ENCODE measurements around the gene SSX2IP.
"Not testable (repeated sequence)": the region's sequence is repeated elsewhere in the genome, so short reads cannot be mapped to it uniquely, and the experiment has no call there.

Gene SSX2IP

DNA sequence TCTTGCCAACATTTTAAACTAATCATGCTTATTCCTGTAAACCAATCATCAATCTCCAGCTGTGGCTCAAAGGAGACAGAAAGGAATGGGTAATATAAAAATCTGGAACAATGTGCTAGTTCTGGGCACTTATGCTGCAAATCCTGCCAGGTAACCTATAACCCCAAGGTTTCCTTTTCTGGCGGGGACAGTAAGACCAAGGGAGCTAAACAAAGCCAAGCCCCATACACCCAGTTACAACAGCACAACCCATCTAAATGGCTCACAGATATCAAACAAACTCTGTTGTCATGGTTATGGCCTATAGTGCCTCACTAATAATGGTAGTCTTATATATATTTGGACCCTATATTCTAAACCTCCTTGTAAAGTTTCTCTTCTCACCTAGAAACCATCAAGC is 79.2 kb downstream of the SSX2IP start:
- Mint-ChIP-seq H3K9me3 (peaks cover 59% of the 10 kb centered on the region), H3K27me3 (no peaks in the 10 kb centered on the region), H3K27ac (no peak overlapping the region), H3K4me1 (ENCODE audit: low read depth) (peaks cover 5% of the 10 kb centered on the region), H3K36me3 (ENCODE audit: low read depth) (peaks cover 14% of the 10 kb centered on the region), H3K4me3 (no peak overlapping the region)
- intact Hi-C loops (cut with micrococcal nuclease), result no loop called here

DNA sequence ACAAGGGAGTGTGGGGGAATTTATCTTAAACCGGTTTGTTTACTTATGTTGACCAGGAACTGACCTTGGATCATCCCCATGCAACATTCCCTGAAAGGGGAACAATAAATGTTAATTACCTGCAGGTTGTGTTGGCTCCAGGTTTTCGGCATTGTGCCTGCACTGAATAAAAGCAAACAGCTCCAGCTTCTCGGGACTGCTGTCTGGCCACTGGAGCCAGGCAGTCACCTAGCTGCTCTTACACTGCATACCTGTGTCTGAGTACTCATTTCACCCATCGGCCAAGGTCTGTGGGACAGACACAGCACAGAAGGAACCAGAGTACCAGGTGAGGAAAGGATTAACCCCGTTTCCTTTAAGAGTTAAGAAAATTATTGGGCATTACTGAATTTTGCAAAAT is 83.3 kb downstream of the SSX2IP start:
- Mint-ChIP-seq H3K36me3 (ENCODE audit: low read depth) (peaks cover 11% of the 10 kb centered on the region), H3K9me3 (peaks cover 64% of the 10 kb centered on the region), H3K27me3 (no peaks in the 10 kb centered on the region), H3K4me1 (ENCODE audit: low read depth) (no peaks in the 10 kb centered on the region), H3K27ac (no peak overlapping the region), H3K4me3 (no peak overlapping the region)
- intact Hi-C loops (cut with micrococcal nuclease), result no loop called here

DNA sequence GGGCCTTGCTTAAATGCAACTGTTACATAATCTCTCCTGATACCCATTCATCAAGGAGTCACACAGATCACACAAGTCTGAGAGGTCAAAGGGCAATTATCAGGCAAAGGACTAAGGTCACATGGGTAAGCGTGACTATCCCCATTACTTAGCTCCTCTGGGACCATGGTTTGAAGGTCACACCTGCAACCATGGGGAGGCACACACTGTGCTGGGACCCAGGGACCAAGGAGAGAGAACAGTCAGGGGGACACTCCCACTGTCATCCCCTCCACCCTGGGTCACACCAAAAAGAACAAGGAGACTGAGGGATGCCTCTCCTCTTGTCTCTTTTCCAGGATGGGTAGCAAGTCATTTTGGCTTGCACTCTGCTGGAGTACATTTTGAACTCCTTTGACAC is 85.1 kb downstream of the SSX2IP start:
- Mint-ChIP-seq H3K36me3 (ENCODE audit: low read depth) (peaks cover 11% of the 10 kb centered on the region), H3K27me3 (no peaks in the 10 kb centered on the region), H3K4me3 (no peak overlapping the region), H3K4me1 (ENCODE audit: low read depth) (no peaks in the 10 kb centered on the region), H3K9me3 (peaks cover 53% of the 10 kb centered on the region), H3K27ac (no peak overlapping the region)
- intact Hi-C loops (cut with micrococcal nuclease), result no loop called here

DNA sequence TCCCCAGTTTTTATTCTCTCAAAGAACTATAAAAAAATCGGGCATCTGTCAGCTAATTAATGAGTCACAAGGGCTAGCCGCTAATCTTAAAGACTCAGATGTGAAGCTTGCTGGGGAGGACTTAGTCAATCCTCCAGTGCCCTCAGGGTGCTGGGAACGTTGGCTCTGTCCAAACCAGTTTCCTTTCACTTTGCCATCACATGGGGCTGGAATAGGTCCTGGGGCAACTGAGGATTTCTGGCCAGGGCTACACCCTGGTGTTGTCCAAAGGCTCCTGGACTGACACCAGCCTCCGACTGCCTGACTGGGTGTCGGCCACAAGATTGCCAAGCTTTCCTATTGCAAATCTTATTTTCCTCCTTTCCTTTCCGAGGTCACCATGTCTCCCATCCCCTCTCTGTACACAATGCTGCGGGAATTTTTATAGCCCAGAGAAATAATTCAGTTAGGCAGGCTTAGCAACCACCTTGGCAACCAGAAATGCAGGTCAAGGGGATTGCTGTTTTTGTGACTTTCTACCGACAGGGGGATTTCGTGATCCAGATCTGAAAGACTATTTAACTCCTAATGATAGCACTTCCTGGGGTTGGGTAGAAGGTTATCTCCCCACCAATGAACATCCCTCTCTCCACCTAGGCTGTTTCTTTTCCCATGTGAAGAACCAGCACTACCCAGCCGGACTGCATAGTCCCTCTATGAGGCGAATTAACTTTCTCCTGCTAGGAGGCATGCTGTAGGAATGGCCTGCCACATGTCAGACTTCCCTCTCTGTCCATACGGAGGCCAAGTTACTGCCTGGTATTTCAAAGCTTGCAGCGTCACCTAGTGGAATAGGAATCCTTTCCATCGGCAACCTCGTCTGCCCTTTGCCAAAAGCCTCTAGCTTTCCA is 86.1 kb downstream of the SSX2IP start:
- Mint-ChIP-seq H3K4me3 (no peak overlapping the region), H3K36me3 (ENCODE audit: low read depth) (peaks cover 11% of the 10 kb centered on the region), H3K4me1 (ENCODE audit: low read depth) (peaks cover 1% of the 10 kb centered on the region), H3K27me3 (no peaks in the 10 kb centered on the region), H3K9me3 (peaks cover 53% of the 10 kb centered on the region), H3K27ac (no peak overlapping the region)
- intact Hi-C loops (cut with micrococcal nuclease), result no loop called here

DNA sequence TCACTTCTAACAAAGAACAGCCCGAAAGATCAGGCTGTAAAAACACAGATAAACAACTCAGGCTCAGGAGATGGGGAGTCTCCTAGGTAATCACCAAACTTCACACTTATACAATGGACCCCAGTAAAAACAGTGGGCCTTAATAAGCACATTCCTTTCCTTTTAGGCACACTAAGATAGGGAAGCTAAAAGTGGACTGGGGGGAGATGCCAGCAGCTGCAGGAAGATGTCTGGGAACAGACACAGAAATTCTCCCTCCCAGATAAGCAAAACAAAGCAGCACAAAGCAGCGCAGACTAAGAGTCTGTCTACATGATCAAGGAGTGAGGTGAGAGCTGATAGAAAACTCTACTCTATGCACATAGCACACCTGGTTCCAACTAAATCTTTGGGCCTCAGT is 87.0 kb downstream of the SSX2IP start:
- Mint-ChIP-seq H3K4me3 (no peak overlapping the region), H3K4me1 (ENCODE audit: low read depth) (peaks cover 9% of the 10 kb centered on the region), H3K9me3 (peaks cover 53% of the 10 kb centered on the region), H3K27ac (no peak overlapping the region), H3K27me3 (no peaks in the 10 kb centered on the region), H3K36me3 (ENCODE audit: low read depth) (peaks cover 11% of the 10 kb centered on the region)
- intact Hi-C loops (cut with micrococcal nuclease), result no loop called here

DNA sequence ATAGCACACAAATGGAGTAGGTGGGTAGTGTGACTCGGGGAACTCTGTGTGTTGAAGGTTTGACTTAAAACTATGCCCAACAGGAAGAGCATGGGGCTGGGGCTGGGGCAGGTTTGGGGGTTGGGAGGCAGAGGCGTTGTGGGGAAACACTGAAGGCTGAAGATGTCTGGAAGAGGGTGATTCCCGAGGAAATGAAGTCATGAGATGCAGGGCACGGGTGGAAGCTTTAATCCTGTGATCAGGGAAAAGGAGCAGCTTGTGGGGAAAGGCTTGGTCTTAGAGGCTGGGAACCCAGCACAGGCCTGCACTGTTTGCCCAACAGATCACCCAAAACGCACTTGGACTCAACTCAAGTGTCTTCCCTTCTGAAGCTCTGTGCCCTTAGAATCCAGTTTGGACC is 89.5 kb downstream of the SSX2IP start:
- Mint-ChIP-seq H3K36me3 (ENCODE audit: low read depth) (peaks cover 10% of the 10 kb centered on the region), H3K9me3 (peaks cover 39% of the 10 kb centered on the region), H3K4me3 (no peak overlapping the region), H3K27ac (no peak overlapping the region), H3K4me1 (ENCODE audit: low read depth) (peaks cover 9% of the 10 kb centered on the region), H3K27me3 (no peaks in the 10 kb centered on the region)
- intact Hi-C loops (cut with micrococcal nuclease), result no loop called here

DNA sequence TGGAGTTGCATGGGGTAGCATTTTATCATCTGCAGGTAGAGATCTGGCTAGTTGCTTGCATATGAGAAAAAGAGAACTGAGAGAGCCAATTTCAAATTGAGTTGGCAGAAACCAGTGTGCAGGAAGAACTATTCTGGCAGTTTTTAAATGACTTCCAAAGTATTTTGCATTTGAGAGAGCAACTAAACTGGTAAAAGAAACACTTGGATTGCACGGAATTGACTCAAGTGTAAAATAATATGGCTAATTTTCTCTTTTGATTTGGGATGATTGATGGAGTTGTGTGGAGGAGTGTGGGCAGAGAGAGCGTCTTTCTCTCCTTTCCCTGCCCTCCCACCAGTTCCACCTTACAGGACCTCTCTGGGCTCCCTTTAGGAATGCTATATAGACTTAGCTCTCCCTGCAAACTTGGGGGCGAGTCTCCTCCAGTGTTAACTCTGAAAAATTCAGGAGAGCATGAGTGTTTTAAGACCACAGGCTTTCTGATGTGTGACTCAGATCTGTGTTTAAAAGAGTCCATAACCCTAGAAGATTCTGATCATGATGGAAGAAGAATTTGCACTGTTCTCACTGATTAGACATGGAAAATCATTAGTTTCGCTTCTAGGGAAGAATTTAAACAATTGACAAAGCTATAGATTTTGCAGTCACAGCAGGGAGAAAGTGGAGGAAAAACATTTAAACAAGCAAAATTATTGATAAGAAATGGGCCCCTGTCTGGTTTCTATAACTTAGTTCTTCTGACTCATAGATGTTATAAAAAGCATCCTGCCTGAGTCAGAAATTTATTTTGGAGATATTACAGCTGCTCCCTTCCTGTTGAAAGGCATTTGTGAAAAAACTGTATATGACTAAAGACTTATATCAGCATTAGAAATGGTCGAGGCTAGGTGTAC is 91.2 kb downstream of the SSX2IP start:
- Mint-ChIP-seq H3K4me3 (no peak overlapping the region), H3K9me3 (peaks cover 27% of the 10 kb centered on the region), H3K36me3 (ENCODE audit: low read depth) (no peaks in the 10 kb centered on the region), H3K4me1 (ENCODE audit: low read depth) (peaks cover 9% of the 10 kb centered on the region), H3K27ac (peak overlapping the region; percentile 11), H3K27me3 (peaks cover 4% of the 10 kb centered on the region)
- intact Hi-C loops (cut with micrococcal nuclease), result no loop called here

DNA sequence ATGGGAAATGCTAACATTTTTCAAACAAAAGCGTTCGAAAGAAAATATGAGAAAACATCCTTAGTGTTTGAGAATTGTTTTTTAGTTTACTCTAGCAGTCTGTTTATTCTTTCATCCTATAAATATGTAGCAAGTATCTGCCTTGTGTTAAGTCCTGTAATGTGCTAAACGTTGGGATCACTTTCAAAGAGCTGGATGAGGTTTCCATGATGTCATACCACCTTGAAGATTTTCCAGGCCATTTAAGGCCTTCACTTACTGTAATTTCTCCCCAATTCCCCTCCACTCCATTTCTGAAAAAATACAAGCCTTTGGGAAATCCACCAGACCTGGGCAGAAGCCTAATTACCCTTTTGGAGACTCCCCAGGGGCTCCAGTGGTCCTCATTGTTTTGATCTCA is 91.8 kb downstream of the SSX2IP start:
- no peaks in the 10 kb centered on the region for H3K36me3 Mint-ChIP-seq (ENCODE audit: low read depth)
- H3K27me3 Mint-ChIP-seq, result peaks cover 4% of the 10 kb centered on the region
- H3K4me1 Mint-ChIP-seq (ENCODE audit: low read depth), result peaks cover 9% of the 10 kb centered on the region
- no peak overlapping the region for H3K4me3 Mint-ChIP-seq
- no peak overlapping the region for H3K27ac Mint-ChIP-seq
- intact Hi-C loops (cut with micrococcal nuclease), result no loop called here
- peaks cover 27% of the 10 kb centered on the region for H3K9me3 Mint-ChIP-seq

DNA sequence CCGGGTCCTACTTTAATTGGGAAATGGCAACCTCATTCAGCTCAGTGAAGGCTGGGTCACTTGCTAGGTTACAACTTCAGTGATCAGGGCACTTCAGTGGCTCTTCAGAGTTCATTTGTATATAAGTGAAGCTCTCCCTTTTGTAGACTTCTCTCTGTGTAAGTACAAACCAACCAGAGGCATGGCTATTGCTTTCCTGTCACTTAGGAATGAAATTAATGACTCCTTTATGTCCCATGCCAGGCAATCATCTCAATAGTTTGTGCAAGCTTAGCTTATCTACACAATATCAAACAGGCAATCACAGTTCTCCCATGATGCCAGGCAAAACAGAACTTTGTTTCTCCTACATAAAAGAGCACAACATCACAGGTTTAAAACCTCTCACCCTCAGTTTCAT is 93.2 kb downstream of the SSX2IP start:
- peaks cover 21% of the 10 kb centered on the region for H3K9me3 Mint-ChIP-seq

DNA sequence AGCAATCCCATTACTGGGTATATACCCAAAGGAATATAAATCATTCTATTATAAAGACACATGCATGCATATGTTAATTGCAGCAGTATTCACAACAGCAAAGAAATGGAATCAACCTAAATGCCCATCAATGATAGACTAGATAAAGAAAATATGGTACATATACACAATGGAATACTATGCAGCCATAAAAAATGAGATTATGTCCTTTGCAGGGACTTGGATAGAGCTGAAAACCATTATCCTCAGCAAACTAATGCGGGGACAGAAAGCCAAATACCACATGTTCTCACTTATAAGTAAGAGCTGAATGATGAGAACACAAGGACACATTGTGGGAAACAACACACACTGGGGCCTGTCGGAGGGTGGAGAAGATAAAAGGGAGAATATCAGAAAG is 95.3 kb downstream of the SSX2IP start:
- H3K27me3 Mint-ChIP-seq; H3K27ac Mint-ChIP-seq; H3K4me1 Mint-ChIP-seq (ENCODE audit: low read depth); intact Hi-C loops (cut with micrococcal nuclease); H3K4me3 Mint-ChIP-seq; H3K36me3 Mint-ChIP-seq (ENCODE audit: low read depth): not testable (repeated sequence)
- peaks cover 36% of the 10 kb centered on the region for H3K9me3 Mint-ChIP-seq

More for the DNA sequence above, 93.2 kb downstream of the SSX2IP start:
- Mint-ChIP-seq H3K4me1 (ENCODE audit: low read depth) (peaks cover 9% of the 10 kb centered on the region), H3K36me3 (ENCODE audit: low read depth) (no peaks in the 10 kb centered on the region), H3K27me3 (peaks cover 4% of the 10 kb centered on the region), H3K27ac (no peak overlapping the region), H3K4me3 (no peak overlapping the region)
- intact Hi-C loops (cut with micrococcal nuclease), result no loop called here
